ENCODE measurements around the gene NEDD8. TPM values are rescaled to one million over a fixed set of nuclear protein-coding genes. Genes with fewer than 3 reads are reported as not detected.
A peak's percentile ranks its signal among the peaks of the same experiment; 100 is the strongest.

Gene NEDD8
- total RNA-seq, 4 donors from 2014 or later = 42.2 to 113 (median 69.9) TPM

- Histone ChIP-seq H3K27me3 (no peaks in the 10 kb centered on the region), H3K27ac (peak overlapping the region; percentile 97 to 100 (median 98)), H3K9me3 (no peaks in the 10 kb centered on the region), H3K4me3 (peak overlapping the region in 3 of 4 donors; percentile 54 to 78 (median 60)), H3K36me3 (peaks cover 0 to 19% (median 9%) of the 10 kb centered on the region in 4 donors), H3K4me1 (peaks cover 28 to 40% (median 30%) of the 10 kb centered on the region in 4 donors)
- intact Hi-C loops (cut with DNase I; ENCODE audit: low total_unique reads) (no loop called here), in situ Hi-C loops (cut with MboI; ENCODE audit: low pct_ligation_motif_present in 1 of 4, low pct_unique_long_range_greater_than_20kb in 1 of 4, low sequenced_read_pairs in 3 of 4) (loop anchor here (5.0 to 25.0 kb wide), 3 partner anchors 54 to 194 kb away; partner anchors contain the start of genes CBLN3 (in 3 of the 4), KHNYN (in 3 of the 4), SDR39U1 (in 3 of the 4) and DHRS1 (in 1 of the 4))
- DNase-seq = no peak
- TF ChIP-seq POLR2AphosphoS5 (IDR thresholded peaks at IDR 0.05) (no peak), POLR2A (IDR thresholded peaks at IDR 0.05) (no peak), EP300 (IDR thresholded peaks at IDR 0.05; ENCODE audit: low read depth) (no peak)
- TF ChIP-seq, protein P1, sequence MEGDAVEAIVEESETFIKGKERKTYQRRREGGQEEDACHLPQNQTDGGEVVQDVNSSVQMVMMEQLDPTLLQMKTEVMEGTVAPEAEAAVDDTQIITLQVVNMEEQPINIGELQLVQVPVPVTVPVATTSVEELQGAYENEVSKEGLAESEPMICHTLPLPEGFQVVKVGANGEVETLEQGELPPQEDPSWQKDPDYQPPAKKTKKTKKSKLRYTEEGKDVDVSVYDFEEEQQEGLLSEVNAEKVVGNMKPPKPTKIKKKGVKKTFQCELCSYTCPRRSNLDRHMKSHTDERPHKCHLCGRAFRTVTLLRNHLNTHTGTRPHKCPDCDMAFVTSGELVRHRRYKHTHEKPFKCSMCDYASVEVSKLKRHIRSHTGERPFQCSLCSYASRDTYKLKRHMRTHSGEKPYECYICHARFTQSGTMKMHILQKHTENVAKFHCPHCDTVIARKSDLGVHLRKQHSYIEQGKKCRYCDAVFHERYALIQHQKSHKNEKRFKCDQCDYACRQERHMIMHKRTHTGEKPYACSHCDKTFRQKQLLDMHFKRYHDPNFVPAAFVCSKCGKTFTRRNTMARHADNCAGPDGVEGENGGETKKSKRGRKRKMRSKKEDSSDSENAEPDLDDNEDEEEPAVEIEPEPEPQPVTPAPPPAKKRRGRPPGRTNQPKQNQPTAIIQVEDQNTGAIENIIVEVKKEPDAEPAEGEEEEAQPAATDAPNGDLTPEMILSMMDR (IDR thresholded peaks at IDR 0.05) = no peak
- 38% methylated on average over 10 of the region's 10 CpGs; no CpG with 5 or more reads in 1 of the 2 donors for WGBS, 2 donors (ENCODE audit: low coverage in 1 of 2)
These were observed 11.2 kb upstream of the NEDD8 start for GRCh38 chr14:24243336-24243836.

GRCh38 chr14:24241829-24242443, 9.8 kb upstream of the NEDD8 start:
- Histone ChIP-seq H3K4me1 (peaks cover 28 to 40% (median 30%) of the 10 kb centered on the region in 4 donors), H3K4me3 (peak overlapping the region; percentile 54 to 78 (median 59))

DNA sequence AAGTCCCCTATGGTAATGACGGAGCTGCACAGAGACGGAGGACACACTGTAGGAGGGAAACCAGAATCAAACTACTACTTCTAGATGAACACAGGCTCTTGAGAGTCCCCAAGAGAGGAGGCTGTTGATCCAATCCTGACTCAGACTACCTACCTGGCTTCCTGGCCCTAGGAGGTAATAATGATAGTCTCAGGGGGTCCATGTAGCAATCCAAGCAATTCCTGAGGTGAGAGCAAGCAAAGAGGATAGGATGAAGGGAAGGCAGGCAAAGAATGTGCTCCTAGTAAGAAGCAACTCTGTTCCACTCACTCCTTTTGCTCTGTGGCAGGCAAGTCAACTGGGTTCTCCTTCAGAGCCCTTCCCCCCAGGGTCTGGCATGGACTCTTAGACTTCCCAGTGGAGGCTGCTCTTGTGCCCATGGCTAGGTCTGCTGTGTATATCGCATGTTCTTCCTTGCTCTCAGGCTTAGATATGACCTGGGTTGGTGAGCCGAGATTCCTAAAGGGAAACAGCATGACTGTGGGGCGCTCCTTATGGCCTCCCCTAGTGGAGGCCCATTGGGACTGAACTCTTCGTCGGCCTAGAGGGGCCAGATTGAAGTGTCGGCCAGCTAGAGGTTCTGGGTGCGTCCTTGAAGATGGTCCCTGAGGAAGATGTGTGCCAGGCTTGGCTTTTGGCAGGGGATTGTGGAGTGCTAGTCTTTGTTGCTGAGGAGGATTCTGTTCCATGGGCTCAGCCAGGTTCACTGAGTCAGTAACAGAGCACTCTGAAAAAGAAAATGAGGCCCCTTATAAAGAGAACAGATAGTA, 8.1 kb upstream of the NEDD8 start:
- TF ChIP-seq POLR2A (IDR thresholded peaks at IDR 0.05) (no peak), POLR2AphosphoS5 (IDR thresholded peaks at IDR 0.05) (no peak), EP300 (IDR thresholded peaks at IDR 0.05; ENCODE audit: low read depth) (no peak)
- TF ChIP-seq, protein P1 (IDR thresholded peaks at IDR 0.05) = no peak
- 92 to 93% methylated on average over 3 to 9 of the region's 9 CpGs for WGBS, 2 donors (ENCODE audit: low coverage in 1 of 2)
- DNase-seq = no peak
- H3K27ac ChIP-seq = peak overlapping the region in 3 of 4 donors; percentile 97 to 100 (median 99)
- H3K9me3 ChIP-seq = no peaks in the 10 kb centered on the region
- intact Hi-C loops (cut with DNase I; ENCODE audit: low total_unique reads) (no loop called here), in situ Hi-C loops (cut with MboI; ENCODE audit: low pct_ligation_motif_present in 1 of 4, low pct_unique_long_range_greater_than_20kb in 1 of 4, low sequenced_read_pairs in 3 of 4) (loop anchor here (5.0 to 25.0 kb wide), 3 partner anchors 57 to 197 kb away; partner anchors contain the start of genes CBLN3 (in 3 of the 4), KHNYN (in 3 of the 4), SDR39U1 (in 3 of the 4) and DHRS1 (in 1 of the 4))
- peaks cover 28 to 40% (median 30%) of the 10 kb centered on the region in 4 donors for H3K4me1 ChIP-seq
- H3K36me3 ChIP-seq = peaks cover 0 to 35% (median 13%) of the 10 kb centered on the region in 4 donors
- no peaks in the 10 kb centered on the region for H3K27me3 ChIP-seq
- no peak overlapping the region for H3K4me3 ChIP-seq

More at GRCh38 chr14:24241829-24242443, 9.8 kb upstream of the NEDD8 start:
- Histone ChIP-seq H3K27me3 (no peaks in the 10 kb centered on the region), H3K36me3 (peaks cover 0 to 32% (median 10%) of the 10 kb centered on the region in 4 donors), H3K9me3 (no peaks in the 10 kb centered on the region), H3K27ac (peak overlapping the region; percentile 97 to 100 (median 98))
- intact Hi-C loops (cut with DNase I; ENCODE audit: low total_unique reads) = no loop called here
- in situ Hi-C loops (cut with MboI; ENCODE audit: low pct_ligation_motif_present in 1 of 4, low pct_unique_long_range_greater_than_20kb in 1 of 4, low sequenced_read_pairs in 3 of 4) = loop anchor here (5.0 to 25.0 kb wide), 3 partner anchors 55 to 195 kb away; partner anchors contain the start of genes CBLN3 (in 3 of the 4), KHNYN (in 3 of the 4), SDR39U1 (in 3 of the 4) and DHRS1 (in 1 of the 4)
- 0 to 1% methylated on average over 3 to 39 of the region's 39 CpGs for WGBS, 2 donors (ENCODE audit: low coverage in 1 of 2)
- TF ChIP-seq POLR2AphosphoS5 (IDR thresholded peaks at IDR 0.05) (peak in 1 of 3 donors; percentile 28), POLR2A (IDR thresholded peaks at IDR 0.05) (no peak)
- TF ChIP-seq, protein P1 (IDR thresholded peaks at IDR 0.05) = peak; percentile 63 to 88 (median 67)
- peak; percentile 95 for DNase-seq

Data from transverse colon (tissue), 4 donors.